OCI-LY3 (cell line): ENCODE results near the gene WDFY4.

ENCODE experiments used
- H2AFZ ChIP-seq: fragments of 200-600, 300-600 bp; shearing (Covaris generic); 2 replicates; pipeline ENCODE4 v1.6.0; 2014; ENCODE audit warnings: antibody characterized with exemption, low read depth, low read length
- H3K27ac ChIP-seq: fragments of 200-600, 300-600 bp; sonication (generic); 2 replicates; pipeline ENCODE4 v1.5.1; 2014; ENCODE audit warnings: mild to moderate bottlenecking, low read length, moderate library complexity, mixed read lengths
- H3K27me3 ChIP-seq: fragments of 200-600, 300-600 bp; sonication (generic); 2 replicates; pipeline ENCODE4 v1.6.1; 2014; ENCODE audit warnings: low read depth, low read length, mixed read lengths
- H3K36me3 ChIP-seq: fragments of 200-600, 300-600 bp; sonication (generic); replicated peaks from 2 replicates; pipeline ENCODE3; 2014; ENCODE audit warnings: low read depth, low read length, mixed read lengths
- H3K4me1 ChIP-seq: fragments of 300-600, 200-600 bp; sonication (generic); 2 replicates; pipeline ENCODE4 v1.6.1; 2014; ENCODE audit warnings: low read length, mixed read lengths
- H3K4me2 ChIP-seq: fragments of 200-600, 300-600 bp; sonication (generic); 2 replicates; pipeline ENCODE4 v1.6.1; 2014; ENCODE audit warnings: low read length, mixed read lengths
- H3K4me3 ChIP-seq: fragments of 300-600, 200-600 bp; sonication (generic); 2 replicates; pipeline ENCODE4 v1.5.1; 2014; ENCODE audit warnings: antibody characterized with exemption, mild to moderate bottlenecking, low read length, moderate library complexity
- H3K79me2 ChIP-seq: fragments of 300-600, 200-600 bp; shearing (Covaris generic); 2 replicates; pipeline ENCODE4 v1.6.1; 2014; ENCODE audit warnings: mild to moderate bottlenecking, low read length, mixed read lengths
- H3K9ac ChIP-seq: fragments of 300-600, 200-600 bp; shearing (Covaris generic); 2 replicates; pipeline ENCODE4 v1.6.0; 2014; ENCODE audit warnings: mild to moderate bottlenecking, low read length, moderate library complexity
- H3K9me3 ChIP-seq: fragments of 200-600, 300-600 bp; shearing (Covaris generic); 2 replicates; pipeline ENCODE4 v1.6.1; 2014; ENCODE audit warnings: low read length, mixed read lengths; ENCODE audit not compliant: insufficient read depth
- H4K20me1 ChIP-seq: fragments of 200-600, 300-600 bp; sonication (generic); 2 replicates; pipeline ENCODE4 v1.6.1; 2016; ENCODE audit warnings: low read length, mixed read lengths; ENCODE audit not compliant: insufficient read depth
- EZH2phosphoT487 ChIP-seq: fragments of 200-600 bp; shearing (Covaris generic); IDR thresholded peaks from 2 replicates; pipeline ENCODE4 v1.6.1; 2018; ENCODE audit warnings: antibody characterized with exemption, mixed run types, low read depth
- TF ChIP-seq, protein P1 (sequence below): fragments of 200-600, 300-600 bp; sonication (generic); IDR thresholded peaks from 2 replicates; pipeline ENCODE4 v1.5.1; 2014; ENCODE audit warnings: antibody characterized with exemption, low read length, low read depth

Gene WDFY4

DNA sequence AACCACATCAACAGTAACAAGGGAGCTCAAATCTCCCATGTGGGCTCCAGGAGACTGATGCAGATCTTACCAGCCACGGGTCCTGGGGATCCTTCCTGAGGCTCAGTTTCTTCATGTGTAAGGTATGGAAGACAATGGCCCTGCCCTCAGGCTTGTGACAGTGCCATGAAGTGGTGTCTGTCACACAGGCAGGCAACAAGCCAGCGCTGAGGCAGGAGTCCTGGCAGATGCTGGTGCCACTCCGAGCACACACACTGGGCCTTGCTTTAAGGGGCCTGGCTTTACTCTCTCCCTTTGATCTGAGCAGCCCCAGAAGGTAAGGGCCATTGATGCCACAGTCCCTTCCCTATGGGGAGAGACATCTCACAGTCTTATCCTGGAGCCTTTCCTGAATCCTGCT, 283.4 kb downstream of the WDFY4 start:
- no peak overlapping the region for H3K4me2 ChIP-seq
- TF ChIP-seq, protein P1, sequence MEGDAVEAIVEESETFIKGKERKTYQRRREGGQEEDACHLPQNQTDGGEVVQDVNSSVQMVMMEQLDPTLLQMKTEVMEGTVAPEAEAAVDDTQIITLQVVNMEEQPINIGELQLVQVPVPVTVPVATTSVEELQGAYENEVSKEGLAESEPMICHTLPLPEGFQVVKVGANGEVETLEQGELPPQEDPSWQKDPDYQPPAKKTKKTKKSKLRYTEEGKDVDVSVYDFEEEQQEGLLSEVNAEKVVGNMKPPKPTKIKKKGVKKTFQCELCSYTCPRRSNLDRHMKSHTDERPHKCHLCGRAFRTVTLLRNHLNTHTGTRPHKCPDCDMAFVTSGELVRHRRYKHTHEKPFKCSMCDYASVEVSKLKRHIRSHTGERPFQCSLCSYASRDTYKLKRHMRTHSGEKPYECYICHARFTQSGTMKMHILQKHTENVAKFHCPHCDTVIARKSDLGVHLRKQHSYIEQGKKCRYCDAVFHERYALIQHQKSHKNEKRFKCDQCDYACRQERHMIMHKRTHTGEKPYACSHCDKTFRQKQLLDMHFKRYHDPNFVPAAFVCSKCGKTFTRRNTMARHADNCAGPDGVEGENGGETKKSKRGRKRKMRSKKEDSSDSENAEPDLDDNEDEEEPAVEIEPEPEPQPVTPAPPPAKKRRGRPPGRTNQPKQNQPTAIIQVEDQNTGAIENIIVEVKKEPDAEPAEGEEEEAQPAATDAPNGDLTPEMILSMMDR = no peak
- TF ChIP-seq EZH2phosphoT487 = no peak
- no peak overlapping the region for H2AFZ ChIP-seq
- H3K27me3 ChIP-seq = no peaks in the 10 kb centered on the region
- peaks cover 32% of the 10 kb centered on the region for H3K36me3 ChIP-seq
- no peaks in the 10 kb centered on the region for H3K4me1 ChIP-seq
- no peak overlapping the region for H3K27ac ChIP-seq
- no peak overlapping the region for H3K9ac ChIP-seq
- H3K79me2 ChIP-seq = no peaks in the 10 kb centered on the region
- no peaks in the 10 kb centered on the region for H3K9me3 ChIP-seq
- no peak overlapping the region for H3K4me3 ChIP-seq
- H4K20me1 ChIP-seq = no peaks in the 10 kb centered on the region

DNA sequence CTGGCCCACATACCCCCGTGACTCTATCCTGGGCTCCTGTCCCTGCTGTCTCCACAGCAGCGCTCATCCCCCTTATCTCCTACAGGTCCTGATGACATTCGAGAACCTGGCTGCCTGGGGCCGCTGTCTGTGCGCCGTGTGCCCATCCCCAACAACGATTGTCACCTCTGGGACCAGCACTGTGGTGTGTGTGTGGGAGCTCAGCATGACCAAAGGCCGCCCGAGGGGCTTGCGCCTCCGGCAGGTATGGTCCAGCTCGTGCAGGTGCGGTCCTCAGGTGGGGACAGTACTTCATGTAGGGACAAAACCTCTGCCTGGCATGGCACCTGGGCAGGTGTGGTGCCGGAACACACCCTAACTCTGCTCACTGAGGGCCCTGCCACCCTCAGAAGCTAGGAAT, 285.4 kb downstream of the WDFY4 start:
- H3K9ac ChIP-seq = no peak overlapping the region
- H3K4me3 ChIP-seq = no peak overlapping the region
- no peak overlapping the region for H3K4me2 ChIP-seq
- TF ChIP-seq EZH2phosphoT487 = no peak
- TF ChIP-seq, protein P1 = no peak
- H3K27me3 ChIP-seq = no peaks in the 10 kb centered on the region
- no peaks in the 10 kb centered on the region for H4K20me1 ChIP-seq
- H3K27ac ChIP-seq = no peak overlapping the region
- H2AFZ ChIP-seq = no peak overlapping the region
- no peaks in the 10 kb centered on the region for H3K79me2 ChIP-seq
- no peaks in the 10 kb centered on the region for H3K9me3 ChIP-seq
- H3K4me1 ChIP-seq = no peaks in the 10 kb centered on the region
- H3K36me3 ChIP-seq = peaks cover 21% of the 10 kb centered on the region

DNA sequence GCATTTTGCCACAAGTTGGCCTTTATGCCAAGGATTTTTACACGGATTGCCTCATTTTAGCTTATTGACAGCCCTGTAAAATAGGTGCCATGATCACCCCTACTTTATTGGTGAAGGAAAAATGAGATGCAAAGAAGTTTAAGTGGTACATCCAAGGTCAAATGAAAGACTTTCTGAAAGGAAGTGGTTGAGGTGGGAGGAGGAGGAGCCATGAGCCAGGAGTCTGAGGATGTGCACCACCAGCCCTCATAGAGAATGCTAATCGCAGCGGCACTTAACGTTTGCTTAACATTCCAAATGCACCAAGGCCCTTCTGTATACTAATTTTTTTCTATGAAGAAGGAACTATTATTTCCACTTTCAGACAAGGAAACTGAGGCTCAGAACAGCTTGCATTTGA, 286.0 kb downstream of the WDFY4 start:
- H3K4me3 ChIP-seq = no peak overlapping the region
- TF ChIP-seq EZH2phosphoT487 = no peak
- TF ChIP-seq, protein P1 = no peak
- no peaks in the 10 kb centered on the region for H4K20me1 ChIP-seq
- H3K79me2 ChIP-seq = no peaks in the 10 kb centered on the region
- H3K9me3 ChIP-seq = no peaks in the 10 kb centered on the region
- H3K4me1 ChIP-seq = no peaks in the 10 kb centered on the region
- H3K27me3 ChIP-seq = no peaks in the 10 kb centered on the region
- no peak overlapping the region for H2AFZ ChIP-seq
- H3K9ac ChIP-seq = no peak overlapping the region
- H3K27ac ChIP-seq = no peak overlapping the region
- no peak overlapping the region for H3K4me2 ChIP-seq
- peaks cover 22% of the 10 kb centered on the region for H3K36me3 ChIP-seq

DNA sequence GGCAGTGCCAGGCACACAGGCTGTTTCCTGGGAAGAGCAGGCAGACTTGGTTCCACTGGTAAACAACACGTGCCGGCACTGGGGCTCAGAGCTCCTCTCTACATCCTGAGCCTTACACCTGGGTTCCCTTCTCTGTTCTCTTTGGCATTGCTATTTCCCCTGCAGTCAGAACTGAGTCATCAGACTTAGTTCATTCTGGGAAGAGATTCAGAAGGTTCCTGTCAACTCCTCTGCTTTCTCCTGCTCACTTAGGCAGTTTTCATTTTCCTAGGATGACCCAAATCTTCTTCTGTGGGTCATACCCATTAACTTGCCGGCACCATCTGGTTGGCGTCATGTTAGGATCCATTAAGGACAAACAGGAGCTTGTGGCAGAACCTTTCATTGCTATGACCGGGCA, 288.4 kb downstream of the WDFY4 start:
- peaks cover 20% of the 10 kb centered on the region for H3K36me3 ChIP-seq
- TF ChIP-seq, protein P1 = no peak
- no peak for TF ChIP-seq EZH2phosphoT487

More for the DNA sequence above, 288.4 kb downstream of the WDFY4 start:
- Histone ChIP-seq H3K79me2 (no peaks in the 10 kb centered on the region), H3K27me3 (no peaks in the 10 kb centered on the region), H3K4me1 (no peaks in the 10 kb centered on the region), H4K20me1 (no peaks in the 10 kb centered on the region), H3K9ac (no peak overlapping the region), H3K4me3 (no peak overlapping the region), H3K27ac (no peak overlapping the region), H2AFZ (no peak overlapping the region), H3K9me3 (no peaks in the 10 kb centered on the region), H3K4me2 (no peak overlapping the region)
